ENCODE measurements around the gene ZNF253. TPM values are rescaled to one million over a fixed set of nuclear protein-coding genes. Genes with fewer than 3 reads are reported as not detected.

ZNF253 gene
- 5.0 and 6.6 TPM in 2 replicates for total RNA-seq (2022)
- Bru-seq, nascent RNA = percentile 73 among the genes with signal in this experiment
- percentile 56 among the genes with signal in this experiment for BruChase-seq, experiment 1, labeled RNA remaining after a 6-hour chase
- percentile 60 among the genes with signal in this experiment for BruChase-seq, experiment 2, labeled RNA remaining after a 2-hour chase
- long read RNA-seq, partial matches to known transcripts = 0 of 6 reads
- long read RNA-seq, other reads (novel, unspliced or antisense) = 1 of 6 reads

- H3K9me3 Mint-ChIP-seq (ENCODE audit: low read depth, unreplicated experiment) = peaks cover 6% of the 10 kb centered on the region
Observed at GRCh38 chr19:19865750-19866610, at the start of gene ZNF253. ZNF253 (plus strand) TSS chr19:19865882; CDS start chr19:19865997, 115 bp downstream.

GRCh38 chr19:19816679-19817078, 49.0 kb upstream of the ZNF253 start:
- intact Hi-C loops (cut with micrococcal nuclease; ENCODE audit: unreplicated experiment) = no loop called here
- CTCF ChIA-PET = no interaction called here
- H3K27ac Mint-ChIP-seq (ENCODE audit: unreplicated experiment) = no peak overlapping the region
- H3K36me3 Mint-ChIP-seq (ENCODE audit: insufficient read depth, unreplicated experiment) = peaks cover 11% of the 10 kb centered on the region
- no peak for DNase-seq
- H3K27me3 Mint-ChIP-seq (ENCODE audit: unreplicated experiment) = no peaks in the 10 kb centered on the region
- no peaks in the 10 kb centered on the region for H3K4me1 Mint-ChIP-seq (ENCODE audit: low read depth, unreplicated experiment)
- no peak for TF ChIP-seq CTCF (IDR thresholded peaks at IDR 0.05; ENCODE audit: unreplicated experiment)
- no TSS peak for BruUV-seq (replicated peaks)
- H3K4me3 Mint-ChIP-seq (ENCODE audit: low read depth, unreplicated experiment) = no peak overlapping the region
- peaks cover 2% of the 10 kb centered on the region for H3K9me3 Mint-ChIP-seq (ENCODE audit: low read depth, unreplicated experiment)

More at GRCh38 chr19:19865750-19866610, at the start of gene ZNF253:
- TSS peak; percentile 61 for BruUV-seq (replicated peaks)
- TF ChIP-seq CTCF (IDR thresholded peaks at IDR 0.05; ENCODE audit: unreplicated experiment) = no peak
- H3K27me3 Mint-ChIP-seq (ENCODE audit: unreplicated experiment) = no peaks in the 10 kb centered on the region
- H3K27ac Mint-ChIP-seq (ENCODE audit: unreplicated experiment) = peak within 1 kb of the TSS; percentile 90
- peak; percentile 87 for DNase-seq
- peak within 1 kb of the TSS; percentile 94 for H3K4me3 Mint-ChIP-seq (ENCODE audit: low read depth, unreplicated experiment)
- intact Hi-C loops (cut with micrococcal nuclease; ENCODE audit: unreplicated experiment) = no loop called here
- peaks cover 18% of the 10 kb centered on the region for H3K36me3 Mint-ChIP-seq (ENCODE audit: insufficient read depth, unreplicated experiment)
- CTCF ChIA-PET = no interaction called here
- H3K4me1 Mint-ChIP-seq (ENCODE audit: low read depth, unreplicated experiment) = no peaks in the 10 kb centered on the region

DNA sequence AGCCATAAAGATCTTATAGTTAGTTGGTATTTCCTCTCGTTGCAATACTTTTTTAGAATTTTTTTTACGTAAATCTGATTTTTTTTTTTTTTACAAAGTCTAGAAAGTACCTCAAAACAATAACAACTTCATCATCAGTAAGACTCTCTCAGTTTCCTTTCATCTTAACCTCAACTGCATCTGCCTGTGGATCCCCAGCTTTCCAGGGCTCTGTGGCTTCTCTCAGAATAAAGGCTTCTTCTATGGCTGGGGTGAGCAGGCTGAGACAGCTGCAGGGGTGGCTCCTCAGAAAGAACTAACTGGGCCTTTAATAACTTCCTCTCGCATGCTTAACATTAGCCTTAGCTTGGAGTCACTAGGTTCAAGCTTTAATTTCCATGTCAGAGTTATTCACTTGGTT, 48.3 kb upstream of the ZNF253 start:
- no peak overlapping the region for H3K27ac Mint-ChIP-seq (ENCODE audit: unreplicated experiment)
- CTCF ChIA-PET = no interaction called here
- no peak overlapping the region for H3K4me3 Mint-ChIP-seq (ENCODE audit: low read depth, unreplicated experiment)
- H3K4me1 Mint-ChIP-seq (ENCODE audit: low read depth, unreplicated experiment) = no peaks in the 10 kb centered on the region
- intact Hi-C loops (cut with micrococcal nuclease; ENCODE audit: unreplicated experiment) = no loop called here
- H3K36me3 Mint-ChIP-seq (ENCODE audit: insufficient read depth, unreplicated experiment) = peaks cover 14% of the 10 kb centered on the region
- no peak for TF ChIP-seq CTCF (IDR thresholded peaks at IDR 0.05; ENCODE audit: unreplicated experiment)
- H3K9me3 Mint-ChIP-seq (ENCODE audit: low read depth, unreplicated experiment) = peaks cover 2% of the 10 kb centered on the region
- H3K27me3 Mint-ChIP-seq (ENCODE audit: unreplicated experiment) = no peaks in the 10 kb centered on the region
- no peak for DNase-seq
- no TSS peak for BruUV-seq (replicated peaks)

- Mint-ChIP-seq H3K4me3 (ENCODE audit: low read depth, unreplicated experiment) (peak overlapping the region; percentile 85), H3K27ac (ENCODE audit: unreplicated experiment) (peak overlapping the region; percentile 85), H3K9me3 (ENCODE audit: low read depth, unreplicated experiment) (no peaks in the 10 kb centered on the region), H3K4me1 (ENCODE audit: low read depth, unreplicated experiment) (no peaks in the 10 kb centered on the region), H3K36me3 (ENCODE audit: insufficient read depth, unreplicated experiment) (peaks cover 18% of the 10 kb centered on the region), H3K27me3 (ENCODE audit: unreplicated experiment) (no peaks in the 10 kb centered on the region)
- CTCF ChIA-PET = no interaction called here
- no peak for TF ChIP-seq CTCF (IDR thresholded peaks at IDR 0.05; ENCODE audit: unreplicated experiment)
- no peak for DNase-seq
- BruUV-seq (replicated peaks) = no TSS peak
- intact Hi-C loops (cut with micrococcal nuclease; ENCODE audit: unreplicated experiment) = loop anchor here (5.0 kb wide), 1 partner anchor 44 kb away; no protein-coding TSS in a partner anchor
Observed at GRCh38 chr19:19820774-19821320, 44.8 kb upstream of the ZNF253 start.
